Measurements from ENCODE around the gene SGSM1. TPM values are rescaled to one million over a fixed set of nuclear protein-coding genes. Genes with fewer than 3 reads are reported as not detected.

The SGSM1 gene
- total RNA-seq, 1 donor from 2014 or later: not detected

DNA sequence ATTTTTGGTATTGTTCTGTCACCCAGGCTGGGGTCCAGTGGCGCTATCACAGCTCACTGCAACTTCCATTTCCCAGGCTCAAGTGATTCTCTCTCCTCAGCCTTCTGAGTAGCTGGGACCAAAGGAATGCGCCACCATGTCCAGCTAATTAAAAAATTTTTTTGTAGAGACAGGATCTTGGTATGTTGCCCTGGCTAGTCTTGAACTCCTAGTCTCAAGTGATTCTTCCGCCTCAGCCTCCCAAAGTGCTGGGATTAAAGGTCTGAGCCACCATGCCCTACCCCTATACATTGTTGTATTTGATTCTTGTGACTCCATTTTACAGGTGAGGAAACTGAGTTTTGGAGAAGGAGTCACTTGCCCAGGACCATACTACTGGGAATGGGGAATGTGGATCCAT is 158.4 kb downstream of the SGSM1 start:
- H3K27ac Mint-ChIP-seq (ENCODE audit: unreplicated experiment): no peak overlapping the region
- no peak overlapping the region for H3K4me3 Mint-ChIP-seq (ENCODE audit: unreplicated experiment)
- no peak for DNase-seq (ENCODE audit: extremely low spot score, unreplicated experiment)
- no peaks in the 10 kb centered on the region for H3K36me3 Mint-ChIP-seq (ENCODE audit: unreplicated experiment)
- H3K9me3 Mint-ChIP-seq (ENCODE audit: unreplicated experiment): no peaks in the 10 kb centered on the region
- TF ChIP-seq CTCF (IDR thresholded peaks at IDR 0.05): no peak
- H3K4me1 Mint-ChIP-seq (ENCODE audit: unreplicated experiment): peaks cover 12% of the 10 kb centered on the region
- H3K27me3 Mint-ChIP-seq (ENCODE audit: unreplicated experiment): no peaks in the 10 kb centered on the region

GRCh38 chr22:24965822-24966626 is 160.0 kb downstream of the SGSM1 start:
- H3K9me3 Mint-ChIP-seq (ENCODE audit: unreplicated experiment): no peaks in the 10 kb centered on the region
- H3K4me1 Mint-ChIP-seq (ENCODE audit: unreplicated experiment): peaks cover 22% of the 10 kb centered on the region
- H3K36me3 Mint-ChIP-seq (ENCODE audit: unreplicated experiment): no peaks in the 10 kb centered on the region
- no peak for TF ChIP-seq CTCF (IDR thresholded peaks at IDR 0.05)
- no peak overlapping the region for H3K4me3 Mint-ChIP-seq (ENCODE audit: unreplicated experiment)
- no peak for DNase-seq (ENCODE audit: extremely low spot score, unreplicated experiment)
- no peaks in the 10 kb centered on the region for H3K27me3 Mint-ChIP-seq (ENCODE audit: unreplicated experiment)
- peak overlapping the region; percentile 55 for H3K27ac Mint-ChIP-seq (ENCODE audit: unreplicated experiment)

- Mint-ChIP-seq H3K36me3 (ENCODE audit: unreplicated experiment) (no peaks in the 10 kb centered on the region), H3K27me3 (ENCODE audit: unreplicated experiment) (peaks cover 4% of the 10 kb centered on the region), H3K4me3 (ENCODE audit: unreplicated experiment) (no peak overlapping the region), H3K9me3 (ENCODE audit: unreplicated experiment) (no peaks in the 10 kb centered on the region), H3K4me1 (ENCODE audit: unreplicated experiment) (peaks cover 22% of the 10 kb centered on the region), H3K27ac (ENCODE audit: unreplicated experiment) (no peak overlapping the region)
- DNase-seq (ENCODE audit: extremely low spot score, unreplicated experiment): no peak
- TF ChIP-seq CTCF (IDR thresholded peaks at IDR 0.05): no peak
These were observed 162.1 kb downstream of the SGSM1 start for GRCh38 chr22:24968066-24968561.

- Mint-ChIP-seq H3K9me3 (ENCODE audit: unreplicated experiment) (no peaks in the 10 kb centered on the region), H3K4me3 (ENCODE audit: unreplicated experiment) (no peak overlapping the region), H3K27me3 (ENCODE audit: unreplicated experiment) (peaks cover 4% of the 10 kb centered on the region), H3K36me3 (ENCODE audit: unreplicated experiment) (no peaks in the 10 kb centered on the region), H3K4me1 (ENCODE audit: unreplicated experiment) (peaks cover 22% of the 10 kb centered on the region), H3K27ac (ENCODE audit: unreplicated experiment) (no peak overlapping the region)
- no peak for DNase-seq (ENCODE audit: extremely low spot score, unreplicated experiment)
- TF ChIP-seq CTCF (IDR thresholded peaks at IDR 0.05): no peak
These were observed 163.7 kb downstream of the SGSM1 start for GRCh38 chr22:24969560-24970301.

DNA sequence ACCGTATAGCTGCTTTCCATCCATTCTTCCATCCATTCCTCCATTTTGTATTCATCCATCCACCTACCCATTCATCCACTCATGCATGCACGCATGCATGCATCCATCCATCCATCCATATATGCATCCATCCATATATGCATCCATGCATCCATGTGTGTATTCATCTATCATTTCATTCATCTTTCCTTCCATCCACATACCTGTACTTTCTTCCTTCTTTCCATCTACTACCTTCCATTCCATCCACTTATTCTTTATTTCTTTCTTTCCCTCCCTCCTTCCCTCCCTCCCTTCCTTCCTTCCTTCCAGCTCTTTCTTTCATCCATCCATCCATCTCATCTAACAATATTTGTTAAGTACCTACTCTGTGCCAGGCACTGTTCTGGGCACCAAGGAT is 166.4 kb downstream of the SGSM1 start:
- TF ChIP-seq CTCF (IDR thresholded peaks at IDR 0.05): no peak

More for the DNA sequence above, 166.4 kb downstream of the SGSM1 start:
- DNase-seq (ENCODE audit: extremely low spot score, unreplicated experiment): no peak
- no peaks in the 10 kb centered on the region for H3K9me3 Mint-ChIP-seq (ENCODE audit: unreplicated experiment)
- peaks cover 22% of the 10 kb centered on the region for H3K4me1 Mint-ChIP-seq (ENCODE audit: unreplicated experiment)
- no peak overlapping the region for H3K27ac Mint-ChIP-seq (ENCODE audit: unreplicated experiment)
- peaks cover 4% of the 10 kb centered on the region for H3K27me3 Mint-ChIP-seq (ENCODE audit: unreplicated experiment)
- no peaks in the 10 kb centered on the region for H3K36me3 Mint-ChIP-seq (ENCODE audit: unreplicated experiment)
- H3K4me3 Mint-ChIP-seq (ENCODE audit: unreplicated experiment): no peak overlapping the region
